HL-60 (cell line): ENCODE measurements around the gene CORIN.

ENCODE experiments used
- DNase-seq, 2 experiments: peaks; one replicate each; pipeline ENCODE4 v3.0.0-alpha.2; 2010 to 2020; ENCODE audit warnings: low read depth in 1 of 2, low spot score in 1 of 2
- H3K27ac ChIP-seq: fragments of 250-450 bp; sonication (Bioruptor Pico); replicated peaks from 2 replicates; pipeline ENCODE4 v1.5.1; 2020; ENCODE audit warnings: mild to moderate bottlenecking, moderate library complexity
- H3K27me3 ChIP-seq: fragments of 250-450 bp; sonication (Bioruptor Pico); 2 replicates; pipeline ENCODE4 v1.5.1; 2021; ENCODE audit warnings: mild to moderate bottlenecking, moderate library complexity; ENCODE audit not compliant: insufficient read depth, poor library complexity, severe bottlenecking
- H3K4me3 ChIP-seq: replicated peaks from 2 replicates; pipeline ENCODE4 v1.5.1; 2011; ENCODE audit warnings: mild to moderate bottlenecking, control low read depth, low read length; ENCODE audit not compliant: insufficient read depth
- GABPA ChIP-seq: IDR thresholded peaks from 2 replicates; pipeline ENCODE4 v1.6.1; 2012; ENCODE audit warnings: low read depth
- POLR2AphosphoS5 ChIP-seq: IDR thresholded peaks from 2 replicates; pipeline ENCODE4 v1.6.1; 2012; ENCODE audit warnings: low read depth
- SPI1 ChIP-seq: IDR thresholded peaks from 2 replicates; pipeline ENCODE4 v1.6.1; 2012; ENCODE audit warnings: low read depth, mild to moderate bottlenecking, borderline replicate concordance
- TF ChIP-seq, protein P1 (sequence below): IDR thresholded peaks from 2 replicates; pipeline ENCODE4 v1.6.1; 2012; ENCODE audit warnings: low read depth; ENCODE audit not compliant: insufficient replicate concordance
- TF ChIP-seq, protein P2 (sequence below): IDR thresholded peaks from one replicate; pipeline ENCODE4 v1.5.1; 2011; ENCODE audit warnings: low read length, control low read depth, inconsistent platforms; ENCODE audit not compliant: insufficient read depth

CORIN gene

DNA sequence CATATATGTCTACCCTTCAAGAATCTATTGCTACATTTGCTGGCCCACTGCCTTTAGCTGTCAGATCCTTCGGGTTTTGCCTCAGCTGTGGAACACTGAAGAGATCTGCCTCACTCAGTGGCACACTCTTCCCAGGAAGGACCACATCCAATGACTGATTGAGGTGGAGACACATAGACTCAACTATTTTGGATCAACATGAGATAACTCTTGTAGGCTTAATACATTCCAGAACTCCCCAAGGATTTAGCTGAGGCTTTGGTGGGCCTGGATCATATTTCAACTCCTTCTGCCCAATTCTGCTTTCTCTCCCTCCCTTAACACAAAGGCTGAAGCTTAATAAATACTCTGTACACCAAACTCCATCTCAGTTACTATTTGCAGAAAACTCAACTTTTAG is 100.5 kb downstream of the CORIN start:
- H3K27me3 ChIP-seq, result no peaks in the 10 kb centered on the region
- TF ChIP-seq, protein P1, sequence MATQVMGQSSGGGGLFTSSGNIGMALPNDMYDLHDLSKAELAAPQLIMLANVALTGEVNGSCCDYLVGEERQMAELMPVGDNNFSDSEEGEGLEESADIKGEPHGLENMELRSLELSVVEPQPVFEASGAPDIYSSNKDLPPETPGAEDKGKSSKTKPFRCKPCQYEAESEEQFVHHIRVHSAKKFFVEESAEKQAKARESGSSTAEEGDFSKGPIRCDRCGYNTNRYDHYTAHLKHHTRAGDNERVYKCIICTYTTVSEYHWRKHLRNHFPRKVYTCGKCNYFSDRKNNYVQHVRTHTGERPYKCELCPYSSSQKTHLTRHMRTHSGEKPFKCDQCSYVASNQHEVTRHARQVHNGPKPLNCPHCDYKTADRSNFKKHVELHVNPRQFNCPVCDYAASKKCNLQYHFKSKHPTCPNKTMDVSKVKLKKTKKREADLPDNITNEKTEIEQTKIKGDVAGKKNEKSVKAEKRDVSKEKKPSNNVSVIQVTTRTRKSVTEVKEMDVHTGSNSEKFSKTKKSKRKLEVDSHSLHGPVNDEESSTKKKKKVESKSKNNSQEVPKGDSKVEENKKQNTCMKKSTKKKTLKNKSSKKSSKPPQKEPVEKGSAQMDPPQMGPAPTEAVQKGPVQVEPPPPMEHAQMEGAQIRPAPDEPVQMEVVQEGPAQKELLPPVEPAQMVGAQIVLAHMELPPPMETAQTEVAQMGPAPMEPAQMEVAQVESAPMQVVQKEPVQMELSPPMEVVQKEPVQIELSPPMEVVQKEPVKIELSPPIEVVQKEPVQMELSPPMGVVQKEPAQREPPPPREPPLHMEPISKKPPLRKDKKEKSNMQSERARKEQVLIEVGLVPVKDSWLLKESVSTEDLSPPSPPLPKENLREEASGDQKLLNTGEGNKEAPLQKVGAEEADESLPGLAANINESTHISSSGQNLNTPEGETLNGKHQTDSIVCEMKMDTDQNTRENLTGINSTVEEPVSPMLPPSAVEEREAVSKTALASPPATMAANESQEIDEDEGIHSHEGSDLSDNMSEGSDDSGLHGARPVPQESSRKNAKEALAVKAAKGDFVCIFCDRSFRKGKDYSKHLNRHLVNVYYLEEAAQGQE, result no peak
- no peak overlapping the region for H3K27ac ChIP-seq
- no peak for DNase-seq
- no peak overlapping the region for H3K4me3 ChIP-seq

DNA sequence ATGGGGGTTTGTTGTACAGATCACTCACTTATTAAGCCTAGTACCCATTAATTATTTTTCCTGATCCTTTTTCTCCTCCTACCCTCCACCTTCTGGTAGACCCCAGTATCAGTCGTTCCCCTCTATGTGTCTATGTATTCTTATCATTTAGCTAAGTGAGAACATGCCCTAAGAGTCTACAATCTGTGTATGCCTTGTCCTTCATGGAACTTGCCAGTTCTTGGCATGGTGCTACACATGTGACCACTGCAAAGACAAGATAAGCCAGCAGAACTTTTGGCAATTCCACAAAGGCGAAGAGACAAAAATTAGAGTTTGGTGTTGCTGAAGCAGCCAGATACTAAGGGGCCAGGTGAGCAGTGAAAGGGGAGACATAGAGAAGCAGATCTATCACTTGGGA is 101.3 kb downstream of the CORIN start:
- Histone ChIP-seq H3K27ac (no peak overlapping the region), H3K27me3 (no peaks in the 10 kb centered on the region), H3K4me3 (no peak overlapping the region)
- no peak for DNase-seq
- TF ChIP-seq, protein P1, result no peak
- TF ChIP-seq, protein P2, sequence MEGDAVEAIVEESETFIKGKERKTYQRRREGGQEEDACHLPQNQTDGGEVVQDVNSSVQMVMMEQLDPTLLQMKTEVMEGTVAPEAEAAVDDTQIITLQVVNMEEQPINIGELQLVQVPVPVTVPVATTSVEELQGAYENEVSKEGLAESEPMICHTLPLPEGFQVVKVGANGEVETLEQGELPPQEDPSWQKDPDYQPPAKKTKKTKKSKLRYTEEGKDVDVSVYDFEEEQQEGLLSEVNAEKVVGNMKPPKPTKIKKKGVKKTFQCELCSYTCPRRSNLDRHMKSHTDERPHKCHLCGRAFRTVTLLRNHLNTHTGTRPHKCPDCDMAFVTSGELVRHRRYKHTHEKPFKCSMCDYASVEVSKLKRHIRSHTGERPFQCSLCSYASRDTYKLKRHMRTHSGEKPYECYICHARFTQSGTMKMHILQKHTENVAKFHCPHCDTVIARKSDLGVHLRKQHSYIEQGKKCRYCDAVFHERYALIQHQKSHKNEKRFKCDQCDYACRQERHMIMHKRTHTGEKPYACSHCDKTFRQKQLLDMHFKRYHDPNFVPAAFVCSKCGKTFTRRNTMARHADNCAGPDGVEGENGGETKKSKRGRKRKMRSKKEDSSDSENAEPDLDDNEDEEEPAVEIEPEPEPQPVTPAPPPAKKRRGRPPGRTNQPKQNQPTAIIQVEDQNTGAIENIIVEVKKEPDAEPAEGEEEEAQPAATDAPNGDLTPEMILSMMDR, result no peak
- TF ChIP-seq POLR2AphosphoS5, result no peak
- no peak for TF ChIP-seq SPI1
- no peak for TF ChIP-seq GABPA

DNA sequence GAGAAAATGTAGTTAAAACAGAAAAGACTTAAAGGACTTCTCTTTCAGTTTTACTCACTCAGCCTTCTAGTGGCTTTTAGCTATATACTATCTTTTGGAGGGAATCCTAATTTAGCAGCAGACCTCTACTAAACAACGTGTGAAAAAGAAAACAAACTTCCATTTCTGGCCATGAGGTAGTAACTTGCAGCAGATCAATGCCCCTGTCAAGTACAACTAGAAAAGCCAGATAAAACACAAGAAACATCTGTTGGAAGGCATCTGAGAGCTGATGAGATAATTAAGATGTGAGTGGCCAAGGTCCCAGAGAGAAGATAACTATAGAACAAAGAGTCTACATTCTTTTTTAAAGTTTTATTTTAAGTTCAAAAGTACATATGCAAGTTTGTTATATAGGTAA is 101.7 kb downstream of the CORIN start:
- TF ChIP-seq, protein P2, result no peak
- no peak for TF ChIP-seq POLR2AphosphoS5
- no peak for TF ChIP-seq SPI1
- TF ChIP-seq, protein P1, result no peak
- no peak for TF ChIP-seq GABPA
- H3K27me3 ChIP-seq, result no peaks in the 10 kb centered on the region
- H3K27ac ChIP-seq, result no peak overlapping the region
- DNase-seq, result no peak
- H3K4me3 ChIP-seq, result no peak overlapping the region
